Keratinocyte (primary cell): ENCODE measurements around the gene GAMT. TPM values are rescaled to one million over a fixed set of nuclear protein-coding genes. Genes with fewer than 3 reads are reported as not detected.

Source experiments
- DNase-seq: peaks from one replicate; pipeline ENCODE4 v3.0.0-alpha.2; 2011; ENCODE audit warnings: low read depth, missing footprints, low spot score
- FAIRE-seq: peaks from 2 replicates; lab custom pipeline; 2011; peaks lifted over from hg19 to GRCh38; lab: Jason Lieb, UNC
- H2AFZ ChIP-seq: 2 replicates; pipeline ENCODE4 v1.6.0; 2012; ENCODE audit warnings: low read length, control low read depth, inconsistent platforms; ENCODE audit not compliant: control insufficient read depth
- H3K27ac ChIP-seq: 2 replicates; pipeline ENCODE4 v1.5.1; 2011; ENCODE audit warnings: low read length; ENCODE audit not compliant: control insufficient read depth, insufficient read depth
- H3K27me3 ChIP-seq: 3 replicates; pipeline ENCODE4 v1.6.0; 2011; ENCODE audit warnings: low read length; ENCODE audit not compliant: control insufficient read depth, insufficient read depth; ENCODE audit errors: extremely low read depth
- H3K36me3 ChIP-seq, 2 experiments: 2 replicates in 1 of 2; 3 replicates in 1 of 2; pipeline ENCODE4 v1.5.1; 2011; ENCODE audit warnings: low read length in 2 of 2, mild to moderate bottlenecking in 1 of 2; ENCODE audit not compliant: control insufficient read depth in 2 of 2, insufficient read depth in 2 of 2; ENCODE audit errors: extremely low read depth in 1 of 2
- H3K4me1 ChIP-seq: 3 replicates; pipeline ENCODE4 v1.5.1; 2011; ENCODE audit warnings: low read length; ENCODE audit not compliant: control insufficient read depth, insufficient read depth; ENCODE audit errors: extremely low read depth
- H3K4me2 ChIP-seq: 3 replicates; pipeline ENCODE4 v1.6.0; 2011; ENCODE audit warnings: low read depth, low read length; ENCODE audit not compliant: control insufficient read depth, insufficient read depth; ENCODE audit errors: extremely low read depth
- H3K4me3 ChIP-seq, 3 experiments: fragments of 200-600 bp in 1 of 3; sonication (generic) in 1 of 3; 2 replicates in 2 of 3; 3 replicates in 1 of 3; pipeline ENCODE4 v1.5.1; 2011 to 2016; ENCODE audit warnings: low read length in 3 of 3, mild to moderate bottlenecking in 3 of 3, control low read depth in 2 of 3, inconsistent platforms in 1 of 3, low read depth in 1 of 3, mixed read lengths in 1 of 3, mixed run types in 1 of 3, moderate library complexity in 1 of 3; ENCODE audit not compliant: control insufficient read depth in 2 of 3, insufficient read depth in 2 of 3; ENCODE audit errors: extremely low read depth in 1 of 3
- H3K79me2 ChIP-seq: 2 replicates; pipeline ENCODE4 v1.6.0; 2012; ENCODE audit warnings: low read length; ENCODE audit not compliant: control insufficient read depth, insufficient read depth
- H3K9ac ChIP-seq: 3 replicates; pipeline ENCODE4 v1.6.0; 2011; ENCODE audit warnings: low read length; ENCODE audit not compliant: control insufficient read depth, insufficient read depth; ENCODE audit errors: extremely low read depth
- H3K9me1 ChIP-seq: 3 replicates; pipeline ENCODE4 v1.6.0; 2011; ENCODE audit warnings: low read length; ENCODE audit not compliant: control insufficient read depth, insufficient read depth; ENCODE audit errors: extremely low read depth
- H3K9me3 ChIP-seq: 2 replicates; pipeline ENCODE4 v1.5.1; 2012; ENCODE audit warnings: low read depth, low read length; ENCODE audit not compliant: control insufficient read depth
- H4K20me1 ChIP-seq: 3 replicates; pipeline ENCODE4 v1.6.0; 2011; ENCODE audit warnings: low read length; ENCODE audit not compliant: control insufficient read depth, insufficient read depth; ENCODE audit errors: extremely low read depth
- CTCF ChIP-seq, 3 experiments: IDR thresholded peaks in 1 of 3; conservative IDR thresholded peaks in 1 of 3; optimal IDR thresholded peaks in 1 of 3; 2 replicates in 2 of 3; 3 replicates in 1 of 3; pipeline versions ENCODE3 to v1.5.1; 2011; ENCODE audit warnings: low read length in 3 of 3, mild to moderate bottlenecking in 3 of 3, moderate library complexity in 2 of 3, control low read depth in 1 of 3, inconsistent platforms in 1 of 3; ENCODE audit not compliant: insufficient read depth in 2 of 3; ENCODE audit errors: extremely low read depth in 1 of 3
- EZH2 ChIP-seq: IDR thresholded peaks from one replicate; pipeline ENCODE4 v1.6.1; 2012; ENCODE audit warnings: inconsistent platforms, mild to moderate bottlenecking, low read length, moderate library complexity
- dilution Hi-C: fragments of 300-500 bp; cut with MboI; formaldehyde crosslinking; loops from one replicate; pipeline ENCODE4 v1.7.0; 2020; ENCODE audit warnings: low sequenced_read_pairs; ENCODE audit not compliant: extremely low pct_ligation_motif_present
- polyA plus RNA-seq, 5 experiments: library from polyadenylated mRNA; depleted of rRNA in 3 of 5; stranded (reverse) in 3 of 5; stranded (forward) in 1 of 5; unstranded in 1 of 5; fragments of >200 nt; gene quantifications; 1 replicate in 1 of 5; 2 replicates in 3 of 5; 3 replicates in 1 of 5; pipeline versions ENCODE4 v1.2.1 to v1.2.3, GENCODE V29; 2011 to 2012; ENCODE audit warnings: missing spikeins in 2 of 5, low read depth in 1 of 5, low replicate concordance in 1 of 5

Gene GAMT
- polyA plus RNA-seq, 1 donor (not counting 4 experiments of a cell fraction or from before 2014, with no cell fraction given): 5.7 TPM

GRCh38 chr19:1427221-1427920 lies 26.0 kb upstream of the GAMT start:
- no peak for TF ChIP-seq CTCF (optimal IDR thresholded peaks at IDR 0.05 in 1 of 3, IDR thresholded peaks at IDR 0.05 in 1 of 3, conservative IDR thresholded peaks at IDR 0.05 in 1 of 3; ENCODE audit: extremely low read depth in 1 of 3, insufficient read depth in 2 of 3, low read length in 3 of 3)
- no peak for TF ChIP-seq EZH2
- Histone ChIP-seq H3K4me2 (no peak overlapping the region), H3K9ac (no peak overlapping the region), H3K27me3 (no peaks in the 10 kb centered on the region), H3K9me3 (no peaks in the 10 kb centered on the region), H3K27ac (no peak overlapping the region), H4K20me1 (peaks cover 10% of the 10 kb centered on the region), H3K79me2 (peaks cover 53% of the 10 kb centered on the region), H3K4me1 (peaks cover 17% of the 10 kb centered on the region), H3K4me3 (no peak overlapping the region), H3K9me1 (peaks cover 3% of the 10 kb centered on the region), H2AFZ (no peak overlapping the region), H3K36me3 (peaks cover 35 to 65% of the 10 kb centered on the region in 2 experiments)
- dilution Hi-C loops: no loop called here
- DNase-seq (no peak), FAIRE-seq (no peak)

- H3K9me3 ChIP-seq: no peaks in the 10 kb centered on the region
- peaks cover 53% of the 10 kb centered on the region for H3K79me2 ChIP-seq
- no peak overlapping the region for H2AFZ ChIP-seq
- H3K27ac ChIP-seq: no peak overlapping the region
- TF ChIP-seq CTCF (optimal IDR thresholded peaks at IDR 0.05 in 1 of 3, IDR thresholded peaks at IDR 0.05 in 1 of 3, conservative IDR thresholded peaks at IDR 0.05 in 1 of 3; ENCODE audit: extremely low read depth in 1 of 3, insufficient read depth in 2 of 3, low read length in 3 of 3) (no peak), EZH2 (no peak)
- DNase-seq: no peak
- dilution Hi-C loops: no loop called here
- peaks cover 10% of the 10 kb centered on the region for H4K20me1 ChIP-seq
- H3K4me3 ChIP-seq: no peak overlapping the region
- FAIRE-seq: no peak
- peaks cover 17% of the 10 kb centered on the region for H3K4me1 ChIP-seq
- no peak overlapping the region for H3K9ac ChIP-seq
- no peaks in the 10 kb centered on the region for H3K27me3 ChIP-seq
- H3K9me1 ChIP-seq: peaks cover 3% of the 10 kb centered on the region
- no peak overlapping the region for H3K4me2 ChIP-seq
- H3K36me3 ChIP-seq: peaks cover 35 to 63% of the 10 kb centered on the region in 2 experiments
Observed at GRCh38 chr19:1426736-1427135, 25.4 kb upstream of the GAMT start.
